ENCODE data around the gene PXYLP1.

PXYLP1 gene

DNA sequence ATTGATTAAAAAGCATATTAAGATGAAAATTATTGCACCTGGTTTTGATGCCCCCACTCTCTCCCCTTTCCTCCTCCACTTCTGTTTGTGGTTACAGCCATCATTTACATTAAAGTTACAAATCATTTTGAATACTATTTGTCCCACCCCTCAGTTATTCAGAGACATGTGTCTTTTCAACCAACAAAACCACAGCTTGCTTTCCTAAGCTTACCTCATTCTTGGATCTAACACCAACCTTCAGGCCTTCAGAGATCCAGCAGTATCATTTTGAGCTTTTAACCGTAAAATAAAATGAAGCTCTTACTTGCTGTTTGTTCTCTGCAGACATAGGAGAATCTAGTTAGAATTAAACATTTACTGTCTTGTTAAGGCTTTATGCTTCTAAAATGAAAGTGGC, 4.7 kb downstream of the PXYLP1 start:
- H3K36me3 Mint-ChIP-seq (ENCODE audit: low read depth) = peaks cover 15% of the 10 kb centered on the region
- peaks cover 56% of the 10 kb centered on the region for H3K4me1 Mint-ChIP-seq

DNA sequence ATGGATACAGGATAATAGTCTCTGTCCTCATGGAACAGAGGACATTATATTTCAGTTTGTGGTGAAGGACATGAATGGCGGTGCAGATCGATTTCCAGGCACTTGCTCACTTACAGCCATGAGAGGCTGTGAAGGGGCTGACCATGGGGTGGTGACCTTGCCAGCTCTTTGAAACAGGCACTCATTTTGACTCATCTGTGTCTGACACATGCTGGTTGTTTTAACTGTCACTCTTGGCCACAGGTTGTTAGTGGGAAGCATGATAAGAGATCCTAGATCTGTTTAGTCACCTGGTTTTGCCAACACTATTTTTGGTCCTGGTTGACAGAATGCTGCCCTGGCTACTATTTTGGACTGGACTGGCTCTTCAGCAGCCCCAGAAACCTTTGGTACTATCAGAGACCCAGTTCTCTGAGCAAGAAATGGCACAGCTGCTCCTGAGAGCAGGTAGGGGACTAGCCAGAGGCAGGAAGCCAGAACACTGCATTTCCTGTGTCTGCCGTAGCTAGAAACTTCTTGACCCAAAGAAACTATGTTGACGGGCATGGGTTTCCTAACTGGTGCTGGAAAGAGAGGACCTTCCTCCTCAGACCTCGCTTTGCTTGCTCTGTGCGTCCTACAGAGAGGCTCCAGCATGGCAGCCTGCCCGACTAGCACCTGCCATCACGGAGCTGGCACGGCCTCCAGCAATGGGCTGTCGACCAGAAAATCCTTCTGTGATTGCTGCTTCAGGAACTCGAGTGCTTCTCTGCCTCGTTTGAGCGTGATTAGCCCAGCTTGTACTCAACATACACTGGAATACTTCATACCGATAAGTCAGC, 6.3 kb downstream of the PXYLP1 start:
- no peaks in the 10 kb centered on the region for H3K9me3 Mint-ChIP-seq
- peaks cover 65% of the 10 kb centered on the region for H3K4me1 Mint-ChIP-seq
- TF ChIP-seq, protein P1, sequence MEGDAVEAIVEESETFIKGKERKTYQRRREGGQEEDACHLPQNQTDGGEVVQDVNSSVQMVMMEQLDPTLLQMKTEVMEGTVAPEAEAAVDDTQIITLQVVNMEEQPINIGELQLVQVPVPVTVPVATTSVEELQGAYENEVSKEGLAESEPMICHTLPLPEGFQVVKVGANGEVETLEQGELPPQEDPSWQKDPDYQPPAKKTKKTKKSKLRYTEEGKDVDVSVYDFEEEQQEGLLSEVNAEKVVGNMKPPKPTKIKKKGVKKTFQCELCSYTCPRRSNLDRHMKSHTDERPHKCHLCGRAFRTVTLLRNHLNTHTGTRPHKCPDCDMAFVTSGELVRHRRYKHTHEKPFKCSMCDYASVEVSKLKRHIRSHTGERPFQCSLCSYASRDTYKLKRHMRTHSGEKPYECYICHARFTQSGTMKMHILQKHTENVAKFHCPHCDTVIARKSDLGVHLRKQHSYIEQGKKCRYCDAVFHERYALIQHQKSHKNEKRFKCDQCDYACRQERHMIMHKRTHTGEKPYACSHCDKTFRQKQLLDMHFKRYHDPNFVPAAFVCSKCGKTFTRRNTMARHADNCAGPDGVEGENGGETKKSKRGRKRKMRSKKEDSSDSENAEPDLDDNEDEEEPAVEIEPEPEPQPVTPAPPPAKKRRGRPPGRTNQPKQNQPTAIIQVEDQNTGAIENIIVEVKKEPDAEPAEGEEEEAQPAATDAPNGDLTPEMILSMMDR (IDR thresholded peaks at IDR 0.05; ENCODE audit: unreplicated experiment in 3 of 3) = no peak
- no peak overlapping the region for H3K4me3 Mint-ChIP-seq
- peak overlapping the region in 2 of 3 experiments; percentile 66 to 71 for H3K27ac Mint-ChIP-seq
- peaks cover 15% of the 10 kb centered on the region for H3K36me3 Mint-ChIP-seq (ENCODE audit: low read depth)
- peaks cover 3% of the 10 kb centered on the region for H3K27me3 Mint-ChIP-seq (ENCODE audit: low read depth)

More for the DNA sequence above, 4.7 kb downstream of the PXYLP1 start:
- H3K9me3 Mint-ChIP-seq = no peaks in the 10 kb centered on the region
- TF ChIP-seq, protein P1 (IDR thresholded peaks at IDR 0.05; ENCODE audit: unreplicated experiment in 3 of 3) = no peak
- H3K27me3 Mint-ChIP-seq (ENCODE audit: low read depth) = peaks cover 3% of the 10 kb centered on the region
- H3K4me3 Mint-ChIP-seq = peak overlapping the region in 2 of 3 experiments; percentile 10 to 50
- H3K27ac Mint-ChIP-seq = peak overlapping the region; percentile 56 to 74 (median 62)

DNA sequence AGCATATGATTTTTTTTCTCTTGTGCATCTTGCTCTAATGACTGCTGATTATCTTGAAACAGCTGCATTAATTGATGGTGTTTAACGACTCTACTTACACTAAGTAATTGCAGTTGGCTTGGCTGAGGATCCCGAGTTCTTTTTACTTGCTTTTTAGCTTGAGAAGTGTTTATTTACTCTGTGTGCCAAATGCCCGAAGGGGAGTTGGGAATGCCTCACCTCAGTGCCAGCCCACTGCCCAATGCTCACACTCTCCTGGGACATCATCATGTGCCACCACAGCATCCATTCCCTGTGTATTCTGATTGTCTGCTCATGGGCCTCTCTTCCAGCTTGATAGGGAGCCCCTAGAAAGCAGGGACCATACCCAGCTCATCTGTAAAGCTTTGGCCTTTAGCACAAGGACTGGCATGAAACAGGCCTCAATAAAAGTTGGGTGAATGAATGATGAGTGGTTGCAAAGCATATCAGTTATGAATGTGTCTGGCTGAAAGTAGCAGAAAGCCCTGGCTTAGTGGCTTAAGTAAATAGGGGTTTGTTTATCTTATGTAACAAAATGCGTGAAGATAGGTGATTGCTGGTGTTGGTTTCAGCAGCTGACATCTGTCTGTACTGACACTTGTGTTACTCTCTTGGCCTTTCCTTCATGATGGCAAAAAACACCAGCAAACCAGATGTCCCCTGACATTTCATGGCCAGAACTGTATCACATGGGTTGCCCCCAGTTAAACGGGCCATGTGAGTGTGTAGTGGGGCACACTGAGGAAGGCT, 8.1 kb downstream of the PXYLP1 start:
- Mint-ChIP-seq H3K27ac (peak overlapping the region; percentile 50 to 81 (median 66)), H3K27me3 (ENCODE audit: low read depth) (peaks cover 3% of the 10 kb centered on the region), H3K4me1 (peaks cover 71% of the 10 kb centered on the region), H3K9me3 (no peaks in the 10 kb centered on the region), H3K4me3 (no peak overlapping the region), H3K36me3 (ENCODE audit: low read depth) (peaks cover 13% of the 10 kb centered on the region)
- TF ChIP-seq, protein P1 (IDR thresholded peaks at IDR 0.05; ENCODE audit: unreplicated experiment in 3 of 3) = no peak

DNA sequence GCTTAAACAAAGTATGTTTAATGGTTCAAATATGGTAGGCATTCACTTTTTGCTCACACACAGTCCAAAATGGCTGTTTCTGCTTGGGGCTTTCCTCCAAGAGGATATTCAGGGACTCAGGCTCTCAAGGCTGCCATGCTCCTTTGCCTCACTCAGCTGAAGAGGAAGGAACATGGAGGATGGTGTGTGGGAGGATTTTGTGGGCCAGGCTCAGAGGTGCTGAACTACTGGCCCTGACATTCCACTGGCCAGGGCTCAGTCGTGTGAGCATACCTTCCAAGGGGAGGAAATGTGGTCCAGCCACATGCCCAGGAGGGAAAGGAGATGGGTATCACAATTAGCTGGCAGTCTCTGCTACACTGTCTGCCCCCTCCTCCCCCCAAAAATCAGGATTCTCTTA, 8.7 kb downstream of the PXYLP1 start:
- Mint-ChIP-seq H3K9me3 (no peaks in the 10 kb centered on the region), H3K4me1 (peaks cover 66% of the 10 kb centered on the region), H3K36me3 (ENCODE audit: low read depth) (peaks cover 9% of the 10 kb centered on the region), H3K27ac (peak overlapping the region; percentile 50 to 81 (median 66)), H3K27me3 (ENCODE audit: low read depth) (peaks cover 3% of the 10 kb centered on the region), H3K4me3 (no peak overlapping the region)
- TF ChIP-seq, protein P1 (IDR thresholded peaks at IDR 0.05; ENCODE audit: unreplicated experiment in 3 of 3) = no peak

DNA sequence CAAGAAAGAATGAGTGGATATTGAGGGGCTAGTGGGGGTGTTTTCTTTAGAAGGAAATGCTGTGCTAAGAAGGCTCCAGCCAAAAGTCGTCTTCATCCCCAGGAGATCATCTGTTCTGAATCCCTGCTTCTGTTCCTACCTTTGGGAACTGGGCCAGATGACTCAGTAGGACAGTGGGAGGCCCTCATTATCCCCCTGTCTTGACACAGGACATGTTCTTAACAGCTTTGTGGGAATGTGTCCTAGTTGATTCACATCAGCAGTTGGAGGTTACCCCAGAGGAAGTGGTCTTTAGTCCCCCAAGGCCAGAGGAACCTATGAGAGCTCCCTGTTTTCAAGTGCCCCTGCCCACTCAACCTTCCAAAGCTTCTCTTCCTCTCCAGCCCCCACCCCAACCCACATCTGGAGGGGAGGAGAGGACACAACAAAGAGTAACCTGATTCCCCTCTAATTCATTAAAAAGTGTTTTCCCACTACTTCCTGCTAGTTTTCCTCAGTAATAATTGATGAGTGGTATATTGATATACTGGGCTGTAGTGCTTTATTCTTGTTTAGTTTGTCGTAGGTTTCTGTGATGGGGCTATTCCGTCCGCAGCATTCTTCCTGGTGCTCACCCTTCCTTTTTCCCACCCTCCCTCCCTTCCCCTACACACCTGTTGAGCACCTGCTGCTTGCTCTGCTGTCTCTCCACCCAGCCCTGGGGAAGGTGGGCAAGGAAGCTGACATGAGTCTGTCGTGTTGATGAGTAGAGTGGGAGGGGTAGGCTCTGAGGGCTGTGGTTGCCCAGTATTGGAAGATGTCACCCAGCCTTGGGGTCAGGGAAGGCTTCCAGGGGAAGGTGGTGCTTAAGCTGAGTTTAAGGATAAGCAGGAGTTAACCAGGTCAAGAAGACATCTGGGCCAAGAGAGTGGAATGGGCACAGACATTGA, 9.3 kb downstream of the PXYLP1 start:
- peaks cover 9% of the 10 kb centered on the region for H3K36me3 Mint-ChIP-seq (ENCODE audit: low read depth)
- TF ChIP-seq, protein P1 (IDR thresholded peaks at IDR 0.05; ENCODE audit: unreplicated experiment in 3 of 3) = no peak
- H3K27ac Mint-ChIP-seq = peak overlapping the region in 2 of 3 experiments; percentile 65 to 66

More for the DNA sequence above, 9.3 kb downstream of the PXYLP1 start:
- H3K4me3 Mint-ChIP-seq = peak overlapping the region in 1 of 3 experiments; percentile 16
- peaks cover 2% of the 10 kb centered on the region for H3K27me3 Mint-ChIP-seq (ENCODE audit: low read depth)
- no peaks in the 10 kb centered on the region for H3K9me3 Mint-ChIP-seq
- peaks cover 69% of the 10 kb centered on the region for H3K4me1 Mint-ChIP-seq

Data from nephron (organoid).